ENCODE data around the gene RBM47. TPM values are rescaled to one million over a fixed set of nuclear protein-coding genes. Genes with fewer than 3 reads are reported as not detected.

The RBM47 gene
- total RNA-seq, 1 experiment from 2014 or later = 70.3 TPM

DNA sequence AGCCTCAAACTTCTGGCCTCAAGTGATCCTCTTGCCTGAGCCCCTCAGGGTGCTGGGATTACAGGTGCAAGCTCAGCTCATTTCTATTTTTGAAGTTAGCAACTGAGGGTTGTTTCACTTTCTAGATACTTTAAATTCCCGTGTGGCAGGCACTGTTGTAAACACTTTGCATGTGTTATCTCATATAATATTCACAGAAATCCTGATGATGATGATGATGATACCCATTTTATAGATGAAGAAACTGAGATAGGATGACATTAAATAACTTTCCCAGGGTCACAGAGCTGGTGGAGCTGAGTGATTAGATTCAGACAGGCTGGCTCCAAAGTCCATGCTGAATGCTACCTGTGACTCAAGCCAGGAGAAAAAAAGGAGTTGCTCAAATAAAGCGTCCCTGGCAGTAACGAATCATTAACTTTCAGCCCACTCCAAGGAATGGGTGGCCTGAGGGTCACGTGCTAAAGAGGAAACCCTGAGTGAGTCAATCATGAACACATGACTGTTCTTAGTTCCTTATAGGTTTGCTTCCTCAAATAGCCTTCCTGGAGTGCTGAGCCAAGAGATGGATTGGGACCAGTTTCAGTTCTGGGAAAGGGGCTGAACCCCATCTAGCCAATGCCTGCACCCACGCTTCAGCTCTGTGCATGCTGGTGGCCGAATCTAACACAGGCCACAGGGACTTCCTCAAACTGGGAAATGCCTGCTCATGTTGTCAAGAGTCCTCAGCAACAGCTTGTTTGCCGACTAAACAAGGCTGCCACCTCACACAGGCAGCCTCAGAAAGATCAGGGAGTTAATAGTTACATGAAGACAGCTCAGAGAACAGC lies 52.8 kb downstream of the RBM47 start:
- Histone ChIP-seq H3K14ac (ENCODE audit: insufficient read depth, low read length) (peak overlapping the region; percentile 24; the same call in 1 of the 2 replicates), H3K27me3 (ENCODE audit: insufficient read depth, low read length) (no peaks in the 10 kb centered on the region), H2AFZ (ENCODE audit: low read length) (no peak overlapping the region), H4K8ac (replicated peaks; ENCODE audit: insufficient read length, low read depth, low read length) (no peak overlapping the region), H2AK5ac (ENCODE audit: insufficient read length, low read length) (no peak overlapping the region), H3T11ph (ENCODE audit: low read length) (no peak overlapping the region), H2BK15ac (ENCODE audit: low read depth, low read length) (no peak overlapping the region), H3K4ac (ENCODE audit: low read depth, low read length) (no peak overlapping the region), H3K9me3 (ENCODE audit: control insufficient read depth, low read depth, low read length) (no peaks in the 10 kb centered on the region), H2BK12ac (ENCODE audit: insufficient read length, low read depth, low read length) (no peak overlapping the region), H3K4me1 (ENCODE audit: insufficient read depth, low read length) (no peaks in the 10 kb centered on the region), H3K79me1 (ENCODE audit: insufficient read depth, low read depth, low read length, poor library complexity, severe bottlenecking) (peaks cover 12% of the 10 kb centered on the region), H3K4me2 (ENCODE audit: insufficient read depth, insufficient read length, low read length) (no peak overlapping the region), H3K79me2 (ENCODE audit: insufficient read depth, low read length) (peaks cover 16% of the 10 kb centered on the region; the same call in 1 of the 2 replicates), H3K56ac (ENCODE audit: insufficient read length, low read depth, low read length) (no peak overlapping the region), H3K23me2 (ENCODE audit: insufficient read length, low read depth, low read length, poor library complexity, severe bottlenecking) (no peaks in the 10 kb centered on the region), H2BK5ac (ENCODE audit: insufficient read length, low read length) (no peak overlapping the region), H3K9ac (ENCODE audit: extremely low read depth, insufficient read length, low read length) (no peak overlapping the region), H3K27ac (ENCODE audit: insufficient read length, low read depth, low read length) (no peak overlapping the region), H4K5ac (ENCODE audit: insufficient read length, low read depth, low read length) (no peak overlapping the region), H4K91ac (ENCODE audit: insufficient read length, low read depth, low read length) (no peak overlapping the region), H2BK20ac (ENCODE audit: low read depth, low read length, poor library complexity, severe bottlenecking) (no peak overlapping the region), H3K23ac (ENCODE audit: insufficient read length, low read depth, low read length) (no peak overlapping the region), H4K20me1 (ENCODE audit: control insufficient read depth, insufficient read depth, insufficient read length) (no peaks in the 10 kb centered on the region), H2BK120ac (ENCODE audit: low read depth, low read length, poor library complexity, severe bottlenecking) (no peak overlapping the region), H3K18ac (ENCODE audit: insufficient read length, low read depth, low read length) (no peak overlapping the region)
- no CpG with 5 or more reads among the region's 7 CpGs for WGBS (ENCODE audit: extremely low coverage, insufficient read length, low lambda C conversion rate)
- H3K36me3 Mint-ChIP-seq (ENCODE audit: insufficient read depth in 1 of 3, low read depth in 3 of 3) = peaks cover 0 to 5% (median 1%) of the 10 kb centered on the region in 3 experiments; a peak in 3 of 7 replicates
- H3K9me3 Mint-ChIP-seq = no peaks in the 10 kb centered on the region
- H3K4me1 Mint-ChIP-seq = peaks cover 27 to 29% of the 10 kb centered on the region in 2 experiments
- TF ChIP-seq, protein P1, sequence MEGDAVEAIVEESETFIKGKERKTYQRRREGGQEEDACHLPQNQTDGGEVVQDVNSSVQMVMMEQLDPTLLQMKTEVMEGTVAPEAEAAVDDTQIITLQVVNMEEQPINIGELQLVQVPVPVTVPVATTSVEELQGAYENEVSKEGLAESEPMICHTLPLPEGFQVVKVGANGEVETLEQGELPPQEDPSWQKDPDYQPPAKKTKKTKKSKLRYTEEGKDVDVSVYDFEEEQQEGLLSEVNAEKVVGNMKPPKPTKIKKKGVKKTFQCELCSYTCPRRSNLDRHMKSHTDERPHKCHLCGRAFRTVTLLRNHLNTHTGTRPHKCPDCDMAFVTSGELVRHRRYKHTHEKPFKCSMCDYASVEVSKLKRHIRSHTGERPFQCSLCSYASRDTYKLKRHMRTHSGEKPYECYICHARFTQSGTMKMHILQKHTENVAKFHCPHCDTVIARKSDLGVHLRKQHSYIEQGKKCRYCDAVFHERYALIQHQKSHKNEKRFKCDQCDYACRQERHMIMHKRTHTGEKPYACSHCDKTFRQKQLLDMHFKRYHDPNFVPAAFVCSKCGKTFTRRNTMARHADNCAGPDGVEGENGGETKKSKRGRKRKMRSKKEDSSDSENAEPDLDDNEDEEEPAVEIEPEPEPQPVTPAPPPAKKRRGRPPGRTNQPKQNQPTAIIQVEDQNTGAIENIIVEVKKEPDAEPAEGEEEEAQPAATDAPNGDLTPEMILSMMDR (conservative IDR thresholded peaks at IDR 0.05) = no peak
- peak overlapping the region in 2 of 3 experiments; percentile 80 to 96; a peak in 5 of 7 replicates for H3K27ac Mint-ChIP-seq
- no peaks in the 10 kb centered on the region for H3K27me3 Mint-ChIP-seq (ENCODE audit: low read depth)
- H3K4me3 Mint-ChIP-seq = no peak overlapping the region
- no peak for DNase-seq

All from H9 (cell line).